Measurements from ENCODE around the gene ATXN7L3B. TPM values are rescaled to one million over a fixed set of nuclear protein-coding genes. Genes with fewer than 3 reads are reported as not detected.
A peak's percentile ranks its signal among the peaks of the same experiment; 100 is the strongest.
"Not testable (repeated sequence)": the region's sequence is repeated elsewhere in the genome, so short reads cannot be mapped to it uniquely, and the experiment has no call there.

ATXN7L3B gene
- total and polyA plus RNA-seq, 10 donors: 10.0 to 33.7 (median 25.4) TPM

DNA sequence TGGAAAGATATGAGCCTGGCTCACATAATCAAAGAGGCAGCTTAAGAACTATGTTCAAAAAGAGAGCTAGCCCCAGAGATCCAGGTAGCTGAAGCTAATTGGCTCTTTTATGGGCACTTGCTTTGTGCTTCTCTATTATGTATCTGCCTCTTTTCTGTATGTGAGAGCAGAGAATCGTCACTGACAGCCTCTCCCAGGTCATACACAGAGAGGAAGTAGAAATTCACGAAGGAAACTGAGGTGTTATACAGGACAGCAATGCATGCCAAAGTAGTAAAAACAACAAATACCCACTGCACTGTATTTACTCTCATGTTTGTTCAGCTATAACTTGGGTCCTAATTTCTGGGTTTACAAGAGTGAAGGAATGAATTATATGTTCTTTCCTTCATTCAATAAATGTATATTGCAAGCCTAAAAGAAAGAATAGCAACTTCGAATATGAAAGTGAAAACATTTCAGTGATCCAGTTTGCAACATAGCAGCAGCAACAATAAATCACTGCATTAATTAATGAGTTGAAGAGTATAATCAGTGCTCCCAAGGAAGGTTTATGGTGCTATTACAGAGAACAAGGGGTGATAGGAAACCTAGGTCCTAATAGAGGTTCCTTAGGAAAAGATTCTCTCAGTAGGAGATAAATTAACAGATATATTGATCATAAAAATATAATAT, 47.1 kb upstream of the ATXN7L3B start:
- Histone ChIP-seq H3K4me1 (peaks cover 0 to 26% (median 9%) of the 10 kb centered on the region in 6 donors), H3K27ac (peak overlapping the region in 1 of 8 donors; percentile 34), H3K36me3 (no peaks in the 10 kb centered on the region), H3K4me3 (peak overlapping the region in 3 of 8 donors; percentile 15 to 54 (median 29)), H3K27me3 (replicated peaks in 1 of 7) (no peaks in the 10 kb centered on the region), H3K9me3 (no peaks in the 10 kb centered on the region)
- 5 to 14% (median 7%) methylated on average over 3 of the region's 3 CpGs for WGBS, 5 donors
- intact Hi-C loops (cut with DNase I; ENCODE audit: low total_unique reads): no loop called here
- TF ChIP-seq POLR2A (IDR thresholded peaks at IDR 0.05) (no peak), POLR2AphosphoS5 (IDR thresholded peaks at IDR 0.05) (no peak)
- TF ChIP-seq, protein P1, sequence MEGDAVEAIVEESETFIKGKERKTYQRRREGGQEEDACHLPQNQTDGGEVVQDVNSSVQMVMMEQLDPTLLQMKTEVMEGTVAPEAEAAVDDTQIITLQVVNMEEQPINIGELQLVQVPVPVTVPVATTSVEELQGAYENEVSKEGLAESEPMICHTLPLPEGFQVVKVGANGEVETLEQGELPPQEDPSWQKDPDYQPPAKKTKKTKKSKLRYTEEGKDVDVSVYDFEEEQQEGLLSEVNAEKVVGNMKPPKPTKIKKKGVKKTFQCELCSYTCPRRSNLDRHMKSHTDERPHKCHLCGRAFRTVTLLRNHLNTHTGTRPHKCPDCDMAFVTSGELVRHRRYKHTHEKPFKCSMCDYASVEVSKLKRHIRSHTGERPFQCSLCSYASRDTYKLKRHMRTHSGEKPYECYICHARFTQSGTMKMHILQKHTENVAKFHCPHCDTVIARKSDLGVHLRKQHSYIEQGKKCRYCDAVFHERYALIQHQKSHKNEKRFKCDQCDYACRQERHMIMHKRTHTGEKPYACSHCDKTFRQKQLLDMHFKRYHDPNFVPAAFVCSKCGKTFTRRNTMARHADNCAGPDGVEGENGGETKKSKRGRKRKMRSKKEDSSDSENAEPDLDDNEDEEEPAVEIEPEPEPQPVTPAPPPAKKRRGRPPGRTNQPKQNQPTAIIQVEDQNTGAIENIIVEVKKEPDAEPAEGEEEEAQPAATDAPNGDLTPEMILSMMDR (IDR thresholded peaks at IDR 0.05 in 8 of 11, conservative IDR thresholded peaks at IDR 0.05 in 3 of 11): no peak
- no peak for DNase-seq

DNA sequence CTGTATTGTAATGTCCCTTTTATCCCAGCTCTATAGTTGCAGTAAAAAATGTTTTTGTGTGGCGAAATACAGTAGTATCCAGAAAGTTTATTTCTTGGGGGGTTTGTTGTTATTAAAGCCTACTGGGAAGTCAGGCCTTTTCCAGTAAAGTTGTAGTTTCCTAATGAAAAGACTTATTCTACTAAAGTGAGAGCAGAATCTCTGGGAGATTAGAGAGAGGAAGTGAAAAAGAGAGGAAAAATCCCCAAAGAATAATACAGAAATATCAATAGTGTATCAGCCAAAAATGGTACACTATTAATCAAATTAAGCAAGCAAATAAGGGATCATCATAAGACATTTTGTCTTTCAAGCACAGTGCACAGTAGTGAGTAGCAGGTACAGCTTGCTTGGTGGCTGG, 46.3 kb upstream of the ATXN7L3B start:
- WGBS, 5 donors: 0 to 60% (median 45%) methylated on average over 1 of the region's 1 CpG
- intact Hi-C loops (cut with DNase I; ENCODE audit: low total_unique reads): no loop called here

DNA sequence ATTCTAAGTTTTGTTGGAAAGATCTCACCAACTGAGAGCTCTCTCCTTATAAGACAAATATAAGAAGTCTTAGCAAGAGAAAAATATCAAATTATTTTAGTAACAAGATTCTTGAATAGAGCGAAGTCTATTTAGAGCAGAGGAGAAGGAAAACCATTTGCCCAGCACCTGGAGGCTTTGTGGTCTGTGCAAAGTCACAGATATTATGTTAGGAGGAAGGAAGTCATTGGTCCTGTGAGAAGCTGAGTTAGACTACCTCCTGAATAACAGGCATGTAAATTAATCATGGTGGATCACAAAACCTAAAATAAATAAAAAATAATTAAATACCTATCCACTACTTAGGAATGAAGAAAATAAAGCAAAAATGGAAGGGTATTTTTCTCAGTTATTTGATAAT, 38.4 kb upstream of the ATXN7L3B start:
- H3K27ac ChIP-seq: no peak overlapping the region
- 11 to 30% (median 19%) methylated on average over 1 of the region's 1 CpG for WGBS, 5 donors
- no peaks in the 10 kb centered on the region for H3K9me3 ChIP-seq
- H3K4me1 ChIP-seq: no peaks in the 10 kb centered on the region
- no peaks in the 10 kb centered on the region for H3K36me3 ChIP-seq
- DNase-seq: no peak
- intact Hi-C loops (cut with DNase I; ENCODE audit: low total_unique reads): no loop called here
- H3K4me3 ChIP-seq: no peak overlapping the region
- no peak for TF ChIP-seq POLR2AphosphoS5 (IDR thresholded peaks at IDR 0.05)
- no peak for TF ChIP-seq POLR2A (IDR thresholded peaks at IDR 0.05)
- TF ChIP-seq, protein P1 (IDR thresholded peaks at IDR 0.05 in 8 of 11, conservative IDR thresholded peaks at IDR 0.05 in 3 of 11): no peak
- no peaks in the 10 kb centered on the region for H3K27me3 ChIP-seq (replicated peaks in 1 of 7)

More for the DNA sequence above, 46.3 kb upstream of the ATXN7L3B start:
- no peaks in the 10 kb centered on the region for H3K27me3 ChIP-seq (replicated peaks in 1 of 7)
- no peak overlapping the region for H3K4me3 ChIP-seq
- H3K4me1 ChIP-seq: peaks cover 0 to 26% (median 9%) of the 10 kb centered on the region in 6 donors
- peak overlapping the region in 1 of 8 donors; percentile 34 for H3K27ac ChIP-seq
- DNase-seq: no peak
- no peaks in the 10 kb centered on the region for H3K9me3 ChIP-seq
- no peaks in the 10 kb centered on the region for H3K36me3 ChIP-seq
- TF ChIP-seq POLR2AphosphoS5 (IDR thresholded peaks at IDR 0.05) (no peak), POLR2A (IDR thresholded peaks at IDR 0.05) (no peak)
- TF ChIP-seq, protein P1 (IDR thresholded peaks at IDR 0.05 in 8 of 11, conservative IDR thresholded peaks at IDR 0.05 in 3 of 11): no peak

DNA sequence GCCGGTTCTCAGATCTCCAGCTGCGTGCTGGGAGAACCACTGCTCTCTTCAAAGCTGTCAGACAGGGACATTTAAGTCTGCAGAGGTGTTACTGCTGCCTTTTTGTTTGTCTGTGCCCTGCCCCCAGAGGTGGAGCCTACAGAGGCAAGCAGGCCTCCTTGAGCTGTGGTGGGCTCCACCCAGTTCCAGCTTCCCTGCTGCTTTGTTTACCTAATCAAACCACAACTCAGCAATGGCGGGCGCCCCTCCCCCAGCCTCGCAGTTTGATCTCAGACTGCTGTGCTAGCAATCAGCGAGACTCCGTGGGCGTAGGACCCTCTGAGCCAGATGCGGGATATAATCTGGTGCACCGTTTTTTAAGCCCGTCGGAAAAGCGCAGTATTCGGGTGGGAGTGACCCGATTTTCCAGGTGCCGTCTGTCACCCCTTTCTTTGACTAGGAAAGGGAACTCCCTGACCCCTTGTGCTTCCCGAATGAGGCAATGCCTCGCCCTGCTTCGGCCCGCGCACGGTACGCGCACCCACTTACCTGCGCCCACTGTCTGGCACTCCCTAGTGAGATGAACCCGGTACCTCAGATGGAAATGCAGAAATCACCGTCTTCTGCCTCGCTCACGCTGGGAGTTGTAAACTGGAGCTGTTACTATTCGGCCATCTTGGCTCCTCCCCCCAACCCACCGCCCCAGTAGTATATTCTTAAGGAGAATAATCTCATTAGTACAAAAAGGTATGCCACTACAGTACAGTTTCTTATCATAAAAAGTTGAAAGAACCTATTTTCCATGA, 28.6 kb upstream of the ATXN7L3B start:
- DNase-seq: peak; percentile 34
- WGBS, 5 donors: 86 to 96% (median 95%) methylated on average over 21 to 29 of the region's 31 CpGs
- H3K4me1 ChIP-seq; H3K4me3 ChIP-seq; intact Hi-C loops (cut with DNase I; ENCODE audit: low total_unique reads); H3K27me3 ChIP-seq (replicated peaks in 1 of 7); H3K9me3 ChIP-seq; H3K36me3 ChIP-seq; H3K27ac ChIP-seq: not testable (repeated sequence)

Data from spleen (tissue), 11 donors.